CD14-positive monocyte (primary cell): Measurements from ENCODE around the gene FGF14. TPM values are rescaled to one million over a fixed set of nuclear protein-coding genes. Genes with fewer than 3 reads are reported as not detected.

Experiments
- DNase-seq, 3 donors: peaks; one replicate each; pipeline ENCODE4 v3.0.0-alpha.2; 2011 to 2022
- H2AFZ ChIP-seq: 2 replicates; pipeline ENCODE4 v1.6.0; 2012; ENCODE audit warnings: mild to moderate bottlenecking, low read depth, low read length, inconsistent platforms; ENCODE audit not compliant: insufficient read depth, poor library complexity, severe bottlenecking
- H3K27ac ChIP-seq, 2 donors: 1 replicate in 1 of 2; 2 replicates in 1 of 2; pipeline ENCODE4 v1.5.1; 2012 to 2013; ENCODE audit warnings: low read length in 2 of 2, control low read depth in 1 of 2, inconsistent platforms in 1 of 2, low read depth in 1 of 2, mild to moderate bottlenecking in 1 of 2
- H3K27me3 ChIP-seq, 2 donors: one replicate each; pipeline versions ENCODE4 v1.6.0 to v1.6.1; 2011 to 2013; ENCODE audit warnings: low read length in 2 of 2; ENCODE audit not compliant: control insufficient read depth in 2 of 2, insufficient read depth in 2 of 2
- H3K36me3 ChIP-seq, 2 donors: replicated peaks in 1 of 2; 1 replicate in 1 of 2; 2 replicates in 1 of 2; pipeline versions ENCODE4 v1.5.1 to v1.6.1; 2012 to 2013; ENCODE audit warnings: low read length in 2 of 2, control low read depth in 1 of 2, inconsistent platforms in 1 of 2, mild to moderate bottlenecking in 1 of 2; ENCODE audit not compliant: insufficient read depth in 2 of 2, control insufficient read depth in 1 of 2
- H3K4me1 ChIP-seq, 2 donors: 1 replicate in 1 of 2; 2 replicates in 1 of 2; pipeline versions ENCODE4 v1.5.1 to v1.6.1; 2012 to 2013; ENCODE audit warnings: low read length in 2 of 2, control low read depth in 1 of 2, inconsistent platforms in 1 of 2, mild to moderate bottlenecking in 1 of 2, moderate library complexity in 1 of 2; ENCODE audit not compliant: insufficient read depth in 2 of 2, control insufficient read depth in 1 of 2
- H3K4me2 ChIP-seq: replicated peaks from 2 replicates; pipeline ENCODE3; 2012; ENCODE audit warnings: low read length, moderate library complexity, mild to moderate bottlenecking; ENCODE audit not compliant: poor library complexity, severe bottlenecking; ENCODE audit errors: extremely low read depth
- H3K4me3 ChIP-seq, 3 experiments: fragments of 200-600 bp in 1 of 3; sonication (generic) in 1 of 3; replicated peaks in 1 of 3; 1 replicate in 2 of 3; 2 replicates in 1 of 3; pipeline ENCODE4 v1.5.1; 2011 to 2013; ENCODE audit warnings: low read length in 3 of 3, mild to moderate bottlenecking in 3 of 3, control low read depth in 2 of 3, low read depth in 2 of 3, inconsistent platforms in 1 of 3, moderate library complexity in 1 of 3
- H3K79me2 ChIP-seq: 2 replicates; pipeline ENCODE4 v1.6.0; 2012; ENCODE audit warnings: mild to moderate bottlenecking, control low read depth, inconsistent platforms, low read length, moderate library complexity; ENCODE audit not compliant: insufficient read depth
- H3K9ac ChIP-seq: 2 replicates; pipeline ENCODE4 v1.6.0; 2017; ENCODE audit warnings: low read length, mild to moderate bottlenecking; ENCODE audit not compliant: insufficient read depth, poor library complexity, severe bottlenecking
- H3K9me3 ChIP-seq, 2 donors: replicated peaks in 1 of 2; 1 replicate in 1 of 2; 2 replicates in 1 of 2; pipeline versions ENCODE4 v1.5.1 to v1.6.1; 2012 to 2013; ENCODE audit warnings: low read length in 2 of 2, control low read depth in 1 of 2; ENCODE audit not compliant: control insufficient read depth in 1 of 2, insufficient read depth in 1 of 2
- H4K20me1 ChIP-seq: 2 replicates; pipeline ENCODE4 v1.6.0; 2012; ENCODE audit warnings: mild to moderate bottlenecking, low read length, control low read depth, moderate library complexity; ENCODE audit not compliant: insufficient read depth
- H3K27ac Mint-ChIP-seq, 7 donors: one replicate each; pipeline ENCODE4 v1.8.0; 2020; ENCODE audit warnings: mild to moderate bottlenecking in 7 of 7, mixed read lengths in 7 of 7, moderate library complexity in 6 of 7, inconsistent platforms in 2 of 7
- H3K27me3 Mint-ChIP-seq, 3 donors: one replicate each; pipeline ENCODE4 v1.8.0; 2021 to 2022; ENCODE audit warnings: low read depth in 3 of 3, mild to moderate bottlenecking in 3 of 3, mixed read lengths in 3 of 3, moderate library complexity in 3 of 3, inconsistent platforms in 1 of 3
- H3K36me3 Mint-ChIP-seq, 2 donors: one replicate each; pipeline ENCODE4 v1.8.0; 2020; ENCODE audit warnings: mixed read lengths in 2 of 2, inconsistent platforms in 1 of 2, mild to moderate bottlenecking in 1 of 2
- H3K4me1 Mint-ChIP-seq: one replicate; pipeline ENCODE4 v1.8.0; 2020; ENCODE audit warnings: mild to moderate bottlenecking, mixed read lengths
- H3K4me3 Mint-ChIP-seq, 2 donors: one replicate each; pipeline ENCODE4 v1.8.0; 2020; ENCODE audit warnings: mild to moderate bottlenecking in 2 of 2, mixed read lengths in 2 of 2, moderate library complexity in 1 of 2
- H3K9me3 Mint-ChIP-seq, 7 donors: one replicate each; pipeline ENCODE4 v1.8.0; 2020 to 2022; ENCODE audit warnings: mixed read lengths in 7 of 7, mild to moderate bottlenecking in 6 of 7, moderate library complexity in 6 of 7, inconsistent platforms in 2 of 7
- WGBS: methylation state at CpG from one replicate; pipeline ENCODE4 v1.1.5; 2013; ENCODE audit warnings: missing lambda C conversion rate; ENCODE audit not compliant: insufficient coverage; 5-methylcytosine and 5-hydroxymethylcytosine counted together
- intact Hi-C, 2 donors: fragments of 100-400 bp; cut with micrococcal nuclease; formaldehyde crosslinking; loops; one replicate each; pipeline versions ENCODE4 v1.15.0 to v1.15.1; 2023
- polyA plus RNA-seq, 3 donors: library from polyadenylated mRNA; depleted of rRNA in 1 of 3; unstranded in 2 of 3; stranded (reverse) in 1 of 3; fragments of 300-500 nt in 2 of 3; fragments of >200 nt in 1 of 3; fragmentation: Illumina TruSeq in 2 of 3; gene quantifications; 1 replicate in 2 of 3; 2 replicates in 1 of 3; pipeline ENCODE4 v1.2.3, GENCODE V29; 2012 to 2021
- TF ChIP-seq, protein P1 (sequence below): fragments of 200-600 bp; IDR thresholded peaks from one replicate; pipeline ENCODE4 v1.8.0; 2022; ENCODE audit warnings: antibody characterized with exemption, mild to moderate bottlenecking

FGF14 gene
- polyA plus RNA-seq, 3 donors, result not detected

DNA sequence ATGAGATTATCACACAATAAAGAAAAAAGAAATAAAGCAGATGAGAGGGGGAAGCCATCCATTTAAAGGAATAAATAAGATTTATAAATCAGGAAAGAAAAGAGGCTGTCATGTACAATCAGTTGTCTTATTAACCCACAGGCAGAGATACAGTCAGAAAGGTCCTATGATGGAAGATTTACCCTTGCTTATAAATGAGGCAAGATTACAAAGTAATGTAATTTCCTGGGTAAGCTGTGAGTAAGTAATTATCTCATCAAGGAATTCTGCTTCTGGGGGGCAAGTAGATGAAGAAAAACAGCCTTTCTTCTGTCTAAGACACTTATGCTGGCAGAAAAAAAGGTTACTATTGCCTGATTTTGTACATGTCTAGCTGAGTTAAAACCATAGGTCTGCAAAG lies 146.4 kb downstream of the FGF14 start:
- no peak overlapping the region for H3K4me3 Mint-ChIP-seq
- DNase-seq, result no peak
- H3K4me1 ChIP-seq, result no peaks in the 10 kb centered on the region
- no peak overlapping the region for H3K4me3 ChIP-seq
- no peaks in the 10 kb centered on the region for H4K20me1 ChIP-seq
- peaks cover 5 to 32% (median 10%) of the 10 kb centered on the region in 7 donors for H3K9me3 Mint-ChIP-seq
- no peak overlapping the region for H2AFZ ChIP-seq
- no peak overlapping the region for H3K4me2 ChIP-seq
- no peak overlapping the region for H3K27ac ChIP-seq
- no peaks in the 10 kb centered on the region for H3K4me1 Mint-ChIP-seq
- no peak overlapping the region for H3K27ac Mint-ChIP-seq
- H3K27me3 Mint-ChIP-seq, result peaks cover 0 to 1% (median 1%) of the 10 kb centered on the region in 3 donors
- no peaks in the 10 kb centered on the region for H3K27me3 ChIP-seq
- TF ChIP-seq, protein P1, sequence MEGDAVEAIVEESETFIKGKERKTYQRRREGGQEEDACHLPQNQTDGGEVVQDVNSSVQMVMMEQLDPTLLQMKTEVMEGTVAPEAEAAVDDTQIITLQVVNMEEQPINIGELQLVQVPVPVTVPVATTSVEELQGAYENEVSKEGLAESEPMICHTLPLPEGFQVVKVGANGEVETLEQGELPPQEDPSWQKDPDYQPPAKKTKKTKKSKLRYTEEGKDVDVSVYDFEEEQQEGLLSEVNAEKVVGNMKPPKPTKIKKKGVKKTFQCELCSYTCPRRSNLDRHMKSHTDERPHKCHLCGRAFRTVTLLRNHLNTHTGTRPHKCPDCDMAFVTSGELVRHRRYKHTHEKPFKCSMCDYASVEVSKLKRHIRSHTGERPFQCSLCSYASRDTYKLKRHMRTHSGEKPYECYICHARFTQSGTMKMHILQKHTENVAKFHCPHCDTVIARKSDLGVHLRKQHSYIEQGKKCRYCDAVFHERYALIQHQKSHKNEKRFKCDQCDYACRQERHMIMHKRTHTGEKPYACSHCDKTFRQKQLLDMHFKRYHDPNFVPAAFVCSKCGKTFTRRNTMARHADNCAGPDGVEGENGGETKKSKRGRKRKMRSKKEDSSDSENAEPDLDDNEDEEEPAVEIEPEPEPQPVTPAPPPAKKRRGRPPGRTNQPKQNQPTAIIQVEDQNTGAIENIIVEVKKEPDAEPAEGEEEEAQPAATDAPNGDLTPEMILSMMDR, result no peak
- H3K9me3 ChIP-seq, result peaks cover 13 to 15% of the 10 kb centered on the region in 2 donors
- no peaks in the 10 kb centered on the region for H3K36me3 ChIP-seq
- H3K79me2 ChIP-seq, result no peaks in the 10 kb centered on the region
- intact Hi-C loops, result no loop called here
- no peak overlapping the region for H3K9ac ChIP-seq
- no peaks in the 10 kb centered on the region for H3K36me3 Mint-ChIP-seq

DNA sequence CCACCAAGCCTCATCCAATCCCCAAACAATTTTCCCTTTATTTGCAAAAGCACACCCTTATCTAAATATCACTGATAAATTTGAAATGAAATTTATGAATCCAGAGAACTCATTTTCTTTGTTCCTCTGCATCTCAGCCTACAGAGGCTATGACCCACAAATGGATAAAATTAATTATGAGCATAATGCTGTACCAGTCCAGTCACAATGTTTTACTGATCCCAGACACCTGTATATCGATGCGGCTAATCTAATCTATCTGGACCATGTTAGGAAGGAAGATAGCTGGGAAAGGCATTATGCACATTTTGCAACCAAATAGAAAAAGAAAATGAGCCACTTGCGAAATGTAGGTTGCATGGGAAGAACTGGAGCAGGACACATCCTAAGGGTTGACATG lies 150.0 kb downstream of the FGF14 start:
- WGBS, result 50% methylated on average over 1 of the region's 3 CpGs
- H3K27ac Mint-ChIP-seq, result no peak overlapping the region

More for the DNA sequence above, 150.0 kb downstream of the FGF14 start:
- Histone ChIP-seq H3K79me2 (no peaks in the 10 kb centered on the region), H3K4me1 (no peaks in the 10 kb centered on the region), H3K27me3 (no peaks in the 10 kb centered on the region), H3K9me3 (peaks cover 4 to 8% of the 10 kb centered on the region in 2 donors), H3K4me3 (no peak overlapping the region), H2AFZ (no peak overlapping the region), H3K4me2 (no peak overlapping the region), H3K27ac (no peak overlapping the region), H4K20me1 (no peaks in the 10 kb centered on the region), H3K9ac (no peak overlapping the region), H3K36me3 (no peaks in the 10 kb centered on the region)
- no peak for DNase-seq
- intact Hi-C loops, result no loop called here
- Mint-ChIP-seq H3K9me3 (peaks cover 0 to 15% (median 5%) of the 10 kb centered on the region in 7 donors), H3K36me3 (no peaks in the 10 kb centered on the region), H3K4me1 (no peaks in the 10 kb centered on the region), H3K27me3 (peaks cover 0 to 1% (median 0%) of the 10 kb centered on the region in 3 donors), H3K4me3 (no peak overlapping the region)
- TF ChIP-seq, protein P1, result no peak
